SK-N-MC (cell line): ENCODE measurements around the gene ITGAV.

ENCODE experiments used
- EZH2 ChIP-seq: fragments of 200-600 bp; sonication (generic); IDR thresholded peaks from one replicate; pipeline ENCODE4 v1.6.1; 2017; ENCODE audit warnings: antibody characterized with exemption
- FOXP2 ChIP-seq: optimal IDR thresholded peaks from 2 replicates; pipeline ENCODE3; 2011; ENCODE audit warnings: mild to moderate bottlenecking, moderate library complexity; ENCODE audit not compliant: insufficient read depth; ENCODE audit errors: extremely low read length, control extremely low read depth

DNA sequence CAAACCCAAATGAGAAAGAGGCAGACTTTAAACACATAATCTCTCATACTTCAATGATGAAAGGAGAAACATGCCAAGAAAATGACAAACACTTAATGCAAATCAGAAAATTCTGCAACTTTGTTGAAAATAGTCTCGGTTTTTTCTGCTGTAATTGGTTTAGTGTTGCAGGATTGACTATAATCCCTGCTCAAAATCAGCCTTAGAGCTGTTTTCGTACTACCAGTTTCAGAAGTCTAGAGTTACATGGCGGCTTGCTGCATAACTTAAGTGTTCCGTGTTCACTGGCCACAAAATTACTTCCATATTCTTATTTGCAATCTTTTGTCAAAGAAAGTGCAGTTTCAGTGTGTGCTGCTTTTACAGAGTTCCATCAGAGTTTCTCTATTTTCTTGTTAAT is 48.9 kb upstream of the ITGAV start:
- no peak for TF ChIP-seq EZH2
- TF ChIP-seq FOXP2 = no peak
